Endothelial cell of umbilical vein (primary cell): ENCODE measurements around the gene BPIFB3.

Experiments used
- GATA2 ChIP-seq: IDR thresholded peaks from 2 replicates; pipeline ENCODE4 v1.7.0; 2011; ENCODE audit warnings: low read depth, mild to moderate bottlenecking, moderate library complexity, mixed read lengths, low read length; ENCODE audit not compliant: insufficient read length, insufficient read depth
- MYC ChIP-seq: IDR thresholded peaks from one replicate; pipeline ENCODE4 v1.6.1; 2011; ENCODE audit warnings: mild to moderate bottlenecking, low read depth, low read length
- POLR2A ChIP-seq: IDR thresholded peaks from 2 replicates; pipeline ENCODE4 v1.6.1; 2012; ENCODE audit warnings: low read depth, mild to moderate bottlenecking, control low read depth, low read length
- POLR2AphosphoS5 ChIP-seq: IDR thresholded peaks from 2 replicates; pipeline ENCODE4 v1.6.1; 2012; ENCODE audit warnings: low read depth, mild to moderate bottlenecking, control low read depth, low read length, moderate library complexity; ENCODE audit not compliant: insufficient read depth
- TF ChIP-seq, protein P1 (sequence below), 2 donors: IDR thresholded peaks; 1 replicate in 1 of 2; 2 replicates in 1 of 2; pipeline ENCODE4 v1.5.1; 2011; ENCODE audit warnings: low read length in 2 of 2, mild to moderate bottlenecking in 2 of 2, moderate library complexity in 2 of 2, control low read depth in 1 of 2, inconsistent platforms in 1 of 2, low read depth in 1 of 2; ENCODE audit not compliant: insufficient read depth in 1 of 2; ENCODE audit errors: extremely low read depth in 1 of 2
- TF ChIP-seq, protein P2 (sequence below): IDR thresholded peaks from 2 replicates; pipeline ENCODE4 v1.6.1; 2011; ENCODE audit not compliant: insufficient read depth, insufficient read length

GRCh38 chr20:33030569-33030968 lies 23.1 kb upstream of the BPIFB3 start:
- TF ChIP-seq MYC (no peak), POLR2AphosphoS5 (no peak), POLR2A (no peak), GATA2 (no peak)
- TF ChIP-seq, protein P1, sequence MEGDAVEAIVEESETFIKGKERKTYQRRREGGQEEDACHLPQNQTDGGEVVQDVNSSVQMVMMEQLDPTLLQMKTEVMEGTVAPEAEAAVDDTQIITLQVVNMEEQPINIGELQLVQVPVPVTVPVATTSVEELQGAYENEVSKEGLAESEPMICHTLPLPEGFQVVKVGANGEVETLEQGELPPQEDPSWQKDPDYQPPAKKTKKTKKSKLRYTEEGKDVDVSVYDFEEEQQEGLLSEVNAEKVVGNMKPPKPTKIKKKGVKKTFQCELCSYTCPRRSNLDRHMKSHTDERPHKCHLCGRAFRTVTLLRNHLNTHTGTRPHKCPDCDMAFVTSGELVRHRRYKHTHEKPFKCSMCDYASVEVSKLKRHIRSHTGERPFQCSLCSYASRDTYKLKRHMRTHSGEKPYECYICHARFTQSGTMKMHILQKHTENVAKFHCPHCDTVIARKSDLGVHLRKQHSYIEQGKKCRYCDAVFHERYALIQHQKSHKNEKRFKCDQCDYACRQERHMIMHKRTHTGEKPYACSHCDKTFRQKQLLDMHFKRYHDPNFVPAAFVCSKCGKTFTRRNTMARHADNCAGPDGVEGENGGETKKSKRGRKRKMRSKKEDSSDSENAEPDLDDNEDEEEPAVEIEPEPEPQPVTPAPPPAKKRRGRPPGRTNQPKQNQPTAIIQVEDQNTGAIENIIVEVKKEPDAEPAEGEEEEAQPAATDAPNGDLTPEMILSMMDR (IDR thresholded peaks at IDR 0.05; ENCODE audit: extremely low read depth in 1 of 2, insufficient read depth in 1 of 2, low read depth in 1 of 2, low read length in 2 of 2) = no peak
- TF ChIP-seq, protein P2, sequence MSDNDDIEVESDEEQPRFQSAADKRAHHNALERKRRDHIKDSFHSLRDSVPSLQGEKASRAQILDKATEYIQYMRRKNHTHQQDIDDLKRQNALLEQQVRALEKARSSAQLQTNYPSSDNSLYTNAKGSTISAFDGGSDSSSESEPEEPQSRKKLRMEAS = no peak
